Measurements from ENCODE around the gene PCTP.

The PCTP gene

DNA sequence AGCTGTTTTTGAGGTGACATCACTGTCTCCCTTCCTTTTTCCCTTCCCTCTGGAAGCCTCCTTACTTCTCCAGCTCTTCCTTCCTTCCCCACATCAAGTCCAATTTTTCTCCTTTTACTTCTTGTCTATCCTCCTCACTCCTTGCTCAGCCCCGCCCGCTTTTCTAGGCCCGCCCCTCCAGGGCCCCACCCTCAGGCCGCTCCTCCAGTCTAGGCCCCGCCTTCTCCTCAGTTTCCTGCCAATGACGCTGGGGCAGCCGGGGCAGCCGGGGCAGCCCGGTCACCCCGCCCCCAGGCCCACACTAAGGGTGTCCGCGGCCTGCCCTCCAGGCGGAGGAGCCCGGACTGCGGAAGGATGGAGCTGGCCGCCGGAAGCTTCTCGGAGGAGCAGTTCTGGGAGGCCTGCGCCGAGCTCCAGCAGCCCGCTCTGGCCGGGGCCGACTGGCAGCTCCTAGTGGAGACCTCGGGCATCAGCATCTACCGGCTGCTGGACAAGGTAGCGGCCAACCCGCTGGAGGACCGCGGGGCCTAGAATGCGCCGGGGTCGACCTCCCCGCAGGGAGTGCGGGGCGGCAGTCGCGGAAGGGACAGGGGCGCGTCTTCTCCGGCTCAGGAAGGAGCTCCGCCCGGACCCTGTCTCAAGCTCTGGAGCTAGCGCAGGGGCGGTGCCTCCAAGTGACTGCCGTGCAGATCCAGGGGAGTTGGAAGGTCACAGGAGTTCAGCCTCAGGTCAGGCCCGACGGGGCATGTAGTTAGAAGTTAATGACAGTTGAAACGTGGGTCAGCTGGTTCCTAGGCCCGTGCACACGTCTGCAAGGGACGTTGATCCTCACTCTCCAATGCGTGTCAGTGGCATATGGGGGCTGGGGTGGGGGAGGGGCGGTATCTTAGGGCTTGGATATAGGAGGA is at the start of gene PCTP:
PCTP (plus strand) TSS at position 302 of the 908 bp plus-strand sequence; CDS start at position 355, 53 bp downstream.
- DNase-seq (ENCODE audit: low spot score) (peak; percentile 84), FAIRE-seq (peak; percentile 77)

DNA sequence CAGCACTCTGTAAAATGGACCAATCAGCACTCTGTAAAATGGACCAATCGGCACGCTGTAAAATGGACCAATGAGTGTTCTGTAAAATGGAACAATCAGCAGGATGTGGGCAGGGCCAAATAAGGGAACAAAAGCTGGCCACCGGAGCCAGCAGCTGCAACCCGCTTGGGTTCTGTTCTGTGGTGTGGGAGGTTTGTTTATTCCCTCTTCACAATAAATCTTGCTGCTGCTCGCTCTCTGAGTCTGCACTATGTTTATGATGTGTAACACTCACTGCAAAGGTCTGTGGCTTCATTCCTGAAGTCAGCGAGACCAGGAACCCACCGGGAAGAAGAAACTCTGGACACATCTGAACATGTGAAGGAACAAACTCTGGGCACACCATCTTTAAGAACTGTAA is 48.7 kb upstream of the PCTP start:
- FAIRE-seq (no peak), DNase-seq (ENCODE audit: low spot score) (no peak)

DNA sequence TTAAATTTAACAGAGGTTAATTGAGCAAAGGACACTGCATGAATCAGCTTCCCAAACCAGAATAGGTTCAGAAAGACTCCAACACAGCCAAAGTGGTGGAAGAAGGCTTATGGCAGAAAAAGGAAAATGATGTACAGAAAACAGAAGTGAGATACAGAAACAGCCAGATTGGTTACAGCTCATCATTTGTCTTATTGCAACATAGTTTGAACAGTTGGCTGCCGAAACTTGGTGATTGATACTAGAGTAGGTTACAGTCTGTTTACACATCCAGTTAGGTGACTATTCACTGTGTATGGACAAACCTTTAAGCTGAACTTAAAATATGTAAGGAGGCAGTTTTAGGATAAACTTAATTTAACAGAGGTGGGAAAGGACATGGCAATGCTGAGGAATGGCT is 46.5 kb upstream of the PCTP start:
- DNase-seq (ENCODE audit: low spot score) (no peak), FAIRE-seq (no peak)

DNA sequence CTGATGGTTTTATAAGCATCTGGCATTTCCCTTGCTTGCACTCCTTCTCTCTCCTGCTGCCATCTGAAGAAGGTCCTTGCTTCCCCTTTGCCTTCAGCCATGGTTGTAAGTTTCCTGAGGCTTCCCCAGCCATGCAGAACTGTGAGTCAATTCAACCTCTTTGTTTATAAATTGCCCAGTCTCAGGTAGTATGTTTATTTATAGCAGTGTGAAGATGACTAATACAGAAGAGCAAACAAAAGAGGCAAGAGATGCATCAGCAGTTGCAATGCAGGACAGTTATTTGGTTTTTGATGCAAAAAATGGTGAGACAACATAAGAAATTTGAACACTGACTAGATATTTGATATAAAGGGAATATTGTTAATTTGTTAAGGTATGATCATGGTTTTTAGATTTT is 45.0 kb upstream of the PCTP start:
- no peak for FAIRE-seq
- DNase-seq (ENCODE audit: low spot score) = no peak

DNA sequence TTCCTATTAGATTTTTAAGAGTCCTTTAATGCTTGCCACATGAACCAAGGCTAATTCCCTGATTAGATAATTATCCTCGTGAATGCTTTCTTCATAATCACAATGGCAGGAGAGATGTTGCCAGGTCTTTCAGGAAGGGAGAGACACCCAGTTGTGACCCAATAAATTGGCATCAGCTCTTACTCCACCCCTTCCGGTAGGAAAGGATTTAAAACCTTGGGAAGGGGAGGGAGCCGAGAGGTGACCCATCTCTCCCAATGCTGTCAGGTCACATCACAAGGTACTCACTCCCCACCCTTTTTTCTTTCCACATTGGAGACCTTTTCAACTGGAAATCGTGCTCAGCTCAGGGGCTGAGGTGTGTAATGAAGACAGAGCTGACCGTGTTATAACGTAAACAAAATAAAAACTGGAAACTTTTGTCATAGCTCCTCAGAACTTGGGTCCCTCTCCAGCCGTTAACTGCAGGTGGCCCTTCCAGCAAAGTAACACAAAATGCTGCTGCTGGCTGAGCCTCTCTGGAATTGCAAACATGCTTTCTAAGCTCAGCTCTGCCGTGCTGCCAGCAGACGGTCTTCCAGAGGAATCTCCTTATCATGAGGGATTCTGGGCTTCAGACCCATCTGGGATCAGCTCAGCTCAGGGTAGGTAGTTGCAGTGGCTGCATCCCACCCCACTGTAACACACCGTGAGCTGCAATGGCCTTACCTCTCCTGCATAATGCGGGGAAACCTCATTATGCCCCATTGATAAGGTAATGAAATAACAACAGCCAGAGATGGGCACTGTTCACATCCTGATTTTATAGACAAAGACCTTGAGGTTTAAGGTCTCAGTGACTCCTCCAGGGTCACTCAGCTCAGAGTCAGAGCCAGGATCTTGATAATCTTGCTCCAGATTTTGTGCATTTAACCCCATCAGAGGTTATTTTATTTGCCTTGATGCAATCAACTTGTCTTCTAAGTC is 43.8 kb upstream of the PCTP start:
- FAIRE-seq (no peak), DNase-seq (ENCODE audit: low spot score) (no peak)

DNA sequence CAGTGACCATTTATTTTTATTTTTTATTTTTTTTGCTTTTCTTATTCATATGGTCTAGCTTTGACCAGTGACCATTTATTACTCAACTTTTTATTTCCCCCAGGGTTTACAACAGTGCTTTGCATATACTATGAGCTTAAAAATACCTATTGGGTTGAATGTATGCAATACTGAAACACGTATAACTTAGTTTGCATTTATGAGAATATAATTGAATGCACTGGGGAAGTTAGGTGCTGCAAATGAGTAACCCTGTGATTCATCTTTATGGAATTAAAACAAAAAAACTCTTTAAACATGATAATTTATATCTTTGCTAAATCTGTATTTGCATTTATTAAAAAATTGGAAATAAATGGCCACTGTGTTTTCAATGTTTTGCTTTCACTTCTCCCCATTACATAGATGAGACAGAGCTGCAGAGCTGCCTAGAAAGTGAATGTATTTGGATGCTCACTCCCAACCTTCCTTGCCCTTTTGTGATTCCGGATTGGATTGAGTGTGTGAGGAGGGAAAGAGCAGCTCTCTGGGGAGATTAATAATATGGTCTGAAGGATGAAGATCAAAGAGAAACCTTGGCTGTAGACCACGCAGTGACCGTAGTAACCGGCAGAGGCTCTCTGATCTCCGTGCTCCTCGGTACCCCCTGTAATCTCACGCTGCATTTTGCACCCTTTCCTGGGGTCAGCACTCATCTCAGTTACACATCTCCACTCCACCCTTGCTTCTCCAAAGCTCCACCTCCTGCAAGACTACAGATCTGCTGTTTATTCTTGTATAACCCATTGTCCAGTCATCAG is 42.5 kb upstream of the PCTP start:
- FAIRE-seq = no peak
- DNase-seq (ENCODE audit: low spot score) = no peak

DNA sequence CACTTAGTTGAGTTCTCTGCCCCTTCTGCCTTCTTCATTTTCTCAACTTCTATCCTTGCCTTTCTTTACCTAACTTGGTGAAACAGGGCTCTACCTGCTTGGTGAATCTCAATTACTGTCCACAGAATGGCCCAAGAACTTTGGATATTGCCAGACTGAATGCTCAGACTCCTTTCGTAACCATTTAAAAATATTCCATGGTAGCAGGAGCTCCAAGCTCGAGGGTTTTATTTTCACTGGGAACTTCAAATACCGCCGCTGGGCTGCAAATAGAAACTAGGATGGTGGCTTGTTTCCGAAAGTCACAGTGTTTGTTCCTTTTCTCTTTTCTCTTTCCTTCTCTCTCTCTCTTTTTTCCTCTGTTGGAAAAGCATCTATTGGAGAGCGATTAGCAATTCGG is 41.4 kb upstream of the PCTP start:
- DNase-seq (ENCODE audit: low spot score) = no peak
- no peak for FAIRE-seq

DNA sequence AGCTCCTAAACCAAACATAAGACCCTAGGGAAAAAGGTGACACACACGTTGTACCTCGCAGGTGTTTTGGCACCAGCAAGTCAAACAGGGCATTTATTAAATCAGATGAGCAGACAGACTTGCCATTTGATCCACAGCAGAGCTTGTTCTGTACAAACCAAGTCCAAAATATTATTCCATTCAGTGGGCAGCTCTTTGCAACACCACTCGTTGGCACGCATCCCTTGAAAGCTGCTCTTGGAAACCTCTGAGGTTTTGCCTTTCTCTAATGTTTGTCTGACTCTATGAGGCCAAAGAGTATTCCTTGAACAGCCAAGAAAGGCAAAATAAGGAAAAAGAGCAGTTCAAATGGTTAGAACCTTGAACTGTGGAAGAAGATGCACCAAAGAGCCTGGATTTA is 40.9 kb upstream of the PCTP start:
- FAIRE-seq (no peak), DNase-seq (ENCODE audit: low spot score) (no peak)

DNA sequence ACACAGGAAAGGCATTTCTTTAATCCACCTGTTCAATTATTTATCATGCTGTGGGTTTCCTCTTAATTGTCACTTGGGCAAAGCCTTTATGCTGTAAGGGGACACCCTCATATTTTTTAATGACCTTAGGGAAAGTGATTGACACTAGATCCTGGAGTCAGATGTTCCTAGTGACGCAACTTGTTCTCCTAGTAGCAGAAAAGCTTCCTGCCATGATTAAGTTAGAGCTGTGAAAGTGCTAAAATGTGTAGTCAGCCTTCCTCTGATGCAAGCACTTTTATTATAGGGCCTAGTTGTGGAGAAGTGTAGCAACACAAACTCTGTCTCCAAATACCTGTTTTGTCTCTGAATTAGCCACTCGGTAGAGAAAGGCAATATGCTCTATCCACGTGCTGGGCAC is 40.4 kb upstream of the PCTP start:
- FAIRE-seq = no peak
- no peak for DNase-seq (ENCODE audit: low spot score)

DNA sequence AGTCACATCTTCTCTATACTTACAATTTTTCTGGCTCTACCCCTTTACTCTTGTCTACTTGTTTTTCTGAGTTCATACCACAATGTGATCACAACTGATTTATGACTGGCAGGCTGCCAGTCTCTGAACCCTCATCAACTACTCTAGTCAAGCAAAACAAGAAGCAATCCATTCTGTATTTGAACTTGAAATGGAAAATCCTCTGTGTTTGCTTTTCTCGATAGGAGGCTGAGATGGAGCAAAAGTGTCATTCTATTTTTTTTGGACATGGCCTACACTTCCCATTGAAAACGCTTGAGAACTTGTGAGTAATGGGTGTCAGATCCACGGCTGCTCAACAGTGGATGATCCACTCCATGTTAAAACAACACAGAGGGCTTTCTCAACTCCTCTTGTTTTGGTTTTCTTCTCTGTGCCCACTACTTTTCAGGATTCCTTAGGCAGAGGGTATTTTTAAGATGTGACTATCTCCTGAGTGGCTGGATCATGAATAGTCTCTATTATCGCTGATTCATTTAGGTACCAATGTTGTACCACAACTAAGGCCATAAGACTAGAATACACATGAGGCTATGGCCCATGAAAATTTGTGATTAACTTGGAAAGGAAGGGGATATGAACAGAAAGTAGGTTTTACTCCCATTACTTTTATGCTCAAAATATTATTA is 39.9 kb upstream of the PCTP start:
- DNase-seq (ENCODE audit: low spot score) = no peak
- FAIRE-seq = no peak

DNA sequence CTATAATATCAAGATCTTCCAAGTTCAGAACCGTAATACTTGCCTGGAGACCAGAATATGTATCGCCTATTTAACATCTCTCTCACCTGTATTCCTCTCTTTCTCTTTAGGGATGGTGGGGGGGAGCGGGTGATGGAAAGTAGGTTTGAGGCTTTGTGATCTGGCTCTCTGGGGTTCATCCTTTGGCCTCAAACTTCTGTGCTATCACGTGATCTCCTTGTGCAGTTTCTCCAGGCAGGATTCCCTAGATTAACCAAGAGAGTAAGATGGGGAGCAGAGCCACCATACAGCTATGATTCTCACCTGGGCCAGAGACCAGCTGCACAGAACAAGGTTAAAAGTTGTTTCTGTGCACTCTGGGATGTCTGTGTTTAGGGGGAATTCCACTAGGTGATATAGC is 33.4 kb upstream of the PCTP start:
- DNase-seq (ENCODE audit: low spot score) (no peak), FAIRE-seq (no peak)

DNA sequence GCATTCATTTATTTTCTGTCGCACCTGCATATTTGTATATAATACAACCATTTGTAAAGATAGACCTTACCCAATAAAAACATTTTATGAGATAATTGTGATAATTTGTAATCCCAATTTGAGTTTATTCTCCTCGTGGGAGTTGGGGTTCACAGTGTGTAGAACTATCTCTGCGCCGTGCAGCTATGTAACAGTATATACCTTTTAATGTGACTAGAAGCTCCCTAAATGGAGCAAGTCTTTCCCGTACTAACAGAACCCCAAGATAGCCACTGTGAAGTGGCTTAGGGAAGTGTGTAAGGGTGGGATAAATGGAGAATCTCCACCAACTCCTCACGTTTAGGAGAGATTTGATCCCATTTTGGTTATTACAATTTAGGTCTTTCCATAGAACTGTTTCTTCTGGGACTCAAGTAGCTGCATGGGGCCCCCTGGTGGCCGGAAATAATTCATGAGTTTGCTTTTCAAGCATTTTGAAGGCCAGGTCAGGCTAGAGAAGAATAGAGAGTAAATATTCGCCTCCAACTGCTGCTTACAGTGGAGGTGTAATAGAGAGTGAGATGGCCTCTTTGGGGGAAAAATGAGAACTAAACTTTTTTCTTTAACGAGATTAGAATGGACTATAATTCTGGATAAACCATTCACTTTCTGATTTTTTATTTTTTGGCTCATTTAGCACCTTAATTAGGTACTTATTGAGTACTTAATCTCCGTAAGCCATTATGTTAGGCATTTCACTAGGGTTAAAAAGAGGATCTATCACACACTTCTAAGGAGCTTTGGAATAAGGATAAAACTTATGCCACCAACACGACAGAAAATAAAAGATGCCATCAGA is 32.7 kb upstream of the PCTP start:
- FAIRE-seq (no peak), DNase-seq (ENCODE audit: low spot score) (no peak)

DNA sequence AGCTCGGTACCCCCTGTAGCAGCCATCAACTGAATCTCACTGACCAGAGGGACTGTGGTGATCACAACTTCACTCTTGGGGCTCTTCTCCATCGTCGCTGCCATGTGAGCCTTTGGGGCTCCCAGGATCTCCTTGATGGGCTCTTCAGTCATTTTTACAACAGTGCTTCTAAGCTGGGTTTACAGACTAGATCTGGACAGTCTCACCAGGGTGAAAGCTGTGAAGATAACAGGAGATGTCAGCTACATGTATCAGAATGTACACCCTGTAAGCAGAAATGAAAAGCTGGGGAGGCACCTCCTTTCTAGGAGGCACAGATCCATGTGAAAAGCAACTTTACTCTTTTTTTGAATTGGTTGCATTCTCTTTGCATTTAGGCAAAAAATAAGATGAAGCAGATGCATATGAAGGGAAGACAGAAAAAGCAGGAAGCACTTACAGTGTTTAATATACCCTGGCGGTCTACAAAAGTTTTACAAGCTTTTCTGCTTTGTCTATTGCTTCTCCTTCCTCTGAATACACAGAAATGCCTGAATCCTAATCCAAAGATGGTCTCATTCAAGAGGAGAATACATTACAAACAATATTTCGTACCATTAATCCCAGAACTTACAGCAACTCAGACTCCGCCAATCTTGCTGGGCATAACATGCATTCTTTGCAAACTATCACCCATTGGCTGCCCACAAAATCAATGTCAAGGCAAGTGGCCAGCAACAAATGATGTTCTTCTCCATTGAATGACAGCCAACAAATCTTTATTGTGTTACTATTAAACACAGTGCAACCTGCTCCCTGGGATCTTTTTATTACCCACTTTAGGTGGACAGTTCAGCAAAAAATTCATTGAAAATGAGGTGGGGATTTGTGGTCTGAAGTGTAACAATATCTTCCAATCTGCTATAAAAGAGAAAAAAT is 29.7 kb upstream of the PCTP start:
- no peak for FAIRE-seq
- no peak for DNase-seq (ENCODE audit: low spot score)

DNA sequence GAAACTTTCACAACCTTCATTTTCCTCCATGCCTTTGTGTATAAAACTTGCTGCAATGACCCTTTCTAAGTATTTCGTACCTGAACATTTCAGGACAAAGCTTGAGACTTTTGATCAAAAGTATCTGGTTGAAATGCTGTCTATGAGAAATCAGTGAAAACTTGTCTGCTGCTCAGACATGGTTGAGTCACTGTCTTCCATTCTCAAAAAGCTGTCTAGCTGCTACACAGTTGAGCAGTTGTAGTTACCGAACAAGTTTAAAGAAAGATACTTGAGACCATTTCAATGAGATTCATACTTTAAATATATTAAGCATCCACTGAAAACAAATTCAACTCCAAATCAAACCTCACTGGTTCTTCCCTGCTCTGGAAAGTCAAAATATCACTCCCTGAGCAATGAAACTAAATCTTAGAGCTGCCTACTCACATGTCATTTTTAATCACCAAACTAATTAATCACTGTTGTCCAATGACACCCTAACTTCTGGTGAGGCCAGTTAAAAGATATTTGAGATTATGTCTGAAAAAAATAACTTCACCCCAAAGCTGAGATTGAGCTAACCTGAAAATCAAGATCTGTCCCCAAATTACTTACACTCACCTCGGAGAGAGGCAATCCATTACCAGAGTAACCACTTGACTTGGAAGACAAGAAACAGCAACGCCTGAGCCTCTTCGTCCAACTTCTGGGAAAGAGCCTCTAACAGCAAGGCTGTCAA is 28.7 kb upstream of the PCTP start:
- DNase-seq (ENCODE audit: low spot score) (no peak), FAIRE-seq (no peak)

DNA sequence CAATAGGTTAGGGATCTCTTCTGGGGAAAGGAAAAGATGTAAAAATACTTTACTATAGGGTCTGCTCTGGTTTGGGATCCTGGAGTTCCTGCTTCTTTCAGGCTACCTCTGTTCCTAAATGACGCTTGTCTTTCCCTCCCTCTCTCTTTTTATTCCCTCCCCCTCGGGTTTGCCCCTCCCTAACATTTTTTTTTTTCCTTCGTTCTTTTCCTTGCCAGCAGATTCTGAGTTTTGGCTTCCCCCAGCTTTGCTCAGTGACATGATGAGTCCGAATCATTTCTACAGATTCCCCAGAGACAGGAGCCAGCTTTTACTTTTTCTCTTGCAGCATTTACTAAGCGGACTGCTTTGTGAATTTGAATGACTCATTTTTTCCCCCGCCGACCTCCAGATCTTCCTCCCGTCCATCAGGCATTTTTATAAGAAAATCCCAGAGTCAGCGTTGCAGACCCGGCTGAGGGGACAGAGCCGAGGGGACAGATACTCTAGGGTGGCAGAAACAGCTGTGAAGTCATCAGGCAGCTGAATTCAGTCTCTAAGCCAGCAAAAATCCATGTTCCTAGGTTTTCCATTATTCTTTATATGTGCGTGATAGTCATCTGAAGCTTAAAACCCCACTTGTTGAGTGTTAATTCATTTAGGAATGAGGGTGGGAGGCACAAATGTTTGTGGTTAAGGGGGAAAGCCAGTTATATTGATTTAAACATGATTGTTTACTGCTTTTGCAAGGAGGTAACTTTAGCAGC is 27.9 kb upstream of the PCTP start, which contains the start of gene TMEM100:
TMEM100 (minus strand) TSS at position 123 of the 746 bp plus-strand sequence. CDS start 1,794 bp downstream, outside the sequence.
- DNase-seq (ENCODE audit: low spot score) (no peak), FAIRE-seq (no peak)

DNA sequence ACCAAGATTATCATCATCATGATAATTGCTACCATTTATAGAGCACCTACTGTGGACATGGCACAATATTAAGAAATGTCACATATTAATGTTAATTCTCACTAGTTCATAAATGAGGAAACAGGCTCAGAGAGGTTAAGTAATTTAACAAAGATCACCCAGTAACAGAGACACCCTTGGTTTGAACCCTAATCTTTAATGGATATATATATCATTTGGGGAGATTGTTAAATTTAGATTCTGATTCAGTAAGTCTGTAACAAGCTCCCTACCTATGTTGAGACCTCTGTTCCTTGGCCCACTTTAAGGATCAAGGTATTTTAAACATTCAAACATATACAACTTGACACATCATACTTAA is 27.4 kb upstream of the PCTP start:
- FAIRE-seq (no peak), DNase-seq (ENCODE audit: low spot score) (no peak)

DNA sequence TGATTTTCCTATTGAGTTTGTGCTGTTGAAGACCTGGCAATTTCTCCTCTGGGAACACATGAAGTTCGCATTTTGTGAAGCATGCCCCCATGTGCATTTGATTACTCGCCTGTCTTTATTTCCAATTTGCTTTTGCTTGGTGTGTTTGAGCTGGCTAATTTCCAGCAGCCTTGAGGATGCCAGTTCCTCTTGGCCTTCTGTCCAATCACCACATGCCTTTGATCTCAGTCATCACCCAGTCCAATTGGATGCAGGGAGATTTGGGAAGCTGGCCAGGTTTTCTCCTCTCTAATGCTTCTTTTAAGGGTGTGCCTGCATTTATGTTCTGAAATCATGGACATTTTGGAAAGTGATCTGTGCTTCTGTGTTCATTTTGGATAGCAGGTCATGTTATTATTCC is 24.4 kb upstream of the PCTP start:
- DNase-seq (ENCODE audit: low spot score) = no peak
- FAIRE-seq = no peak
